DOHH2 (cell line): ENCODE results near the gene HSPB1.
"Not testable (repeated sequence)": the region's sequence is repeated elsewhere in the genome, so short reads cannot be mapped to it uniquely, and the experiment has no call there.

Experiments used
- H3F3A ChIP-seq: fragments of 200-600 bp; sonication (generic), shearing (Covaris generic); 2 replicates; pipeline ENCODE4 v1.6.0; 2016; ENCODE audit warnings: antibody characterized with exemption, mild to moderate bottlenecking; ENCODE audit not compliant: control insufficient read depth, insufficient read depth
- H3K27ac ChIP-seq: fragments of 200-600 bp; sonication (generic); 2 replicates; pipeline ENCODE4 v1.5.1; 2014; ENCODE audit warnings: low read depth, mild to moderate bottlenecking, low read length, moderate library complexity
- H3K27me3 ChIP-seq: fragments of 200-600 bp; sonication (generic); 2 replicates; pipeline ENCODE4 v1.6.1; 2014; ENCODE audit warnings: mild to moderate bottlenecking, low read length, mixed read lengths; ENCODE audit not compliant: control insufficient read depth
- H3K36me3 ChIP-seq: fragments of 200-600 bp; sonication (generic); 2 replicates; pipeline ENCODE4 v1.6.1; 2014; ENCODE audit warnings: mild to moderate bottlenecking, low read length, moderate library complexity, mixed read lengths; ENCODE audit not compliant: control insufficient read depth
- H3K4me1 ChIP-seq: fragments of 200-600 bp; sonication (generic); 2 replicates; pipeline ENCODE4 v1.6.1; 2014; ENCODE audit warnings: mild to moderate bottlenecking, low read length, mixed read lengths; ENCODE audit not compliant: control insufficient read depth
- H3K4me2 ChIP-seq: fragments of 200-600 bp; sonication (generic); 2 replicates; pipeline ENCODE4 v1.6.0; 2014; ENCODE audit warnings: mild to moderate bottlenecking, low read length, moderate library complexity
- H3K4me3 ChIP-seq: fragments of 200-600 bp; sonication (generic); 2 replicates; pipeline ENCODE4 v1.5.1; 2014; ENCODE audit warnings: mild to moderate bottlenecking, low read length, mixed read lengths
- H3K79me2 ChIP-seq: fragments of 200-600 bp; sonication (generic); 2 replicates; pipeline ENCODE4 v1.6.1; 2014; ENCODE audit warnings: mild to moderate bottlenecking, low read length, mixed read lengths; ENCODE audit not compliant: control insufficient read depth
- H3K9me2 ChIP-seq: fragments of 200-600 bp; sonication (generic); replicated peaks from 2 replicates; pipeline ENCODE4 v1.6.1; 2014; ENCODE audit warnings: mild to moderate bottlenecking, low read length, mixed read lengths; ENCODE audit not compliant: control insufficient read depth
- H3K9me3 ChIP-seq: fragments of 200-600 bp; sonication (generic); 2 replicates; pipeline ENCODE4 v1.6.1; 2014; ENCODE audit warnings: antibody characterized with exemption, low read length, mixed read lengths; ENCODE audit not compliant: control insufficient read depth, insufficient read depth
- H4K20me1 ChIP-seq: fragments of 200-600 bp; sonication (generic); 2 replicates; pipeline ENCODE4 v1.6.0; 2014; ENCODE audit warnings: low read depth, mild to moderate bottlenecking, antibody characterized with exemption, low read length, moderate library complexity; ENCODE audit not compliant: control insufficient read depth, insufficient read depth
- EZH2phosphoT487 ChIP-seq: fragments of 200-600 bp; sonication (generic); IDR thresholded peaks from 2 replicates; pipeline ENCODE4 v1.6.1; 2017; ENCODE audit warnings: borderline replicate concordance, mild to moderate bottlenecking, antibody characterized with exemption, low read length, moderate library complexity, mixed read lengths
- TF ChIP-seq, protein P1 (sequence below): fragments of 200-600 bp; sonication (generic); IDR thresholded peaks from one replicate; pipeline ENCODE4 v1.5.1; 2014; ENCODE audit warnings: antibody characterized with exemption, mild to moderate bottlenecking, low read depth, low read length; ENCODE audit not compliant: poor library complexity, severe bottlenecking

Gene HSPB1

GRCh38 chr7:76283254-76284159 lies 19.0 kb upstream of the HSPB1 start:
- TF ChIP-seq EZH2phosphoT487, result no peak
- TF ChIP-seq, protein P1, sequence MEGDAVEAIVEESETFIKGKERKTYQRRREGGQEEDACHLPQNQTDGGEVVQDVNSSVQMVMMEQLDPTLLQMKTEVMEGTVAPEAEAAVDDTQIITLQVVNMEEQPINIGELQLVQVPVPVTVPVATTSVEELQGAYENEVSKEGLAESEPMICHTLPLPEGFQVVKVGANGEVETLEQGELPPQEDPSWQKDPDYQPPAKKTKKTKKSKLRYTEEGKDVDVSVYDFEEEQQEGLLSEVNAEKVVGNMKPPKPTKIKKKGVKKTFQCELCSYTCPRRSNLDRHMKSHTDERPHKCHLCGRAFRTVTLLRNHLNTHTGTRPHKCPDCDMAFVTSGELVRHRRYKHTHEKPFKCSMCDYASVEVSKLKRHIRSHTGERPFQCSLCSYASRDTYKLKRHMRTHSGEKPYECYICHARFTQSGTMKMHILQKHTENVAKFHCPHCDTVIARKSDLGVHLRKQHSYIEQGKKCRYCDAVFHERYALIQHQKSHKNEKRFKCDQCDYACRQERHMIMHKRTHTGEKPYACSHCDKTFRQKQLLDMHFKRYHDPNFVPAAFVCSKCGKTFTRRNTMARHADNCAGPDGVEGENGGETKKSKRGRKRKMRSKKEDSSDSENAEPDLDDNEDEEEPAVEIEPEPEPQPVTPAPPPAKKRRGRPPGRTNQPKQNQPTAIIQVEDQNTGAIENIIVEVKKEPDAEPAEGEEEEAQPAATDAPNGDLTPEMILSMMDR, result no peak
- no peak overlapping the region for H3K4me2 ChIP-seq
- no peaks in the 10 kb centered on the region; the same call in 1 of the 2 replicates for H3F3A ChIP-seq
- H3K9me3 ChIP-seq, result no peaks in the 10 kb centered on the region
- H3K4me3 ChIP-seq, result no peak overlapping the region
- H3K79me2 ChIP-seq, result no peaks in the 10 kb centered on the region
- H3K27ac ChIP-seq, result no peak overlapping the region
- H3K36me3 ChIP-seq, result no peaks in the 10 kb centered on the region
- H4K20me1 ChIP-seq, result no peaks in the 10 kb centered on the region
- H3K27me3 ChIP-seq, result peaks cover 21% of the 10 kb centered on the region
- no peaks in the 10 kb centered on the region for H3K4me1 ChIP-seq
- H3K9me2 ChIP-seq, result no peaks in the 10 kb centered on the region

DNA sequence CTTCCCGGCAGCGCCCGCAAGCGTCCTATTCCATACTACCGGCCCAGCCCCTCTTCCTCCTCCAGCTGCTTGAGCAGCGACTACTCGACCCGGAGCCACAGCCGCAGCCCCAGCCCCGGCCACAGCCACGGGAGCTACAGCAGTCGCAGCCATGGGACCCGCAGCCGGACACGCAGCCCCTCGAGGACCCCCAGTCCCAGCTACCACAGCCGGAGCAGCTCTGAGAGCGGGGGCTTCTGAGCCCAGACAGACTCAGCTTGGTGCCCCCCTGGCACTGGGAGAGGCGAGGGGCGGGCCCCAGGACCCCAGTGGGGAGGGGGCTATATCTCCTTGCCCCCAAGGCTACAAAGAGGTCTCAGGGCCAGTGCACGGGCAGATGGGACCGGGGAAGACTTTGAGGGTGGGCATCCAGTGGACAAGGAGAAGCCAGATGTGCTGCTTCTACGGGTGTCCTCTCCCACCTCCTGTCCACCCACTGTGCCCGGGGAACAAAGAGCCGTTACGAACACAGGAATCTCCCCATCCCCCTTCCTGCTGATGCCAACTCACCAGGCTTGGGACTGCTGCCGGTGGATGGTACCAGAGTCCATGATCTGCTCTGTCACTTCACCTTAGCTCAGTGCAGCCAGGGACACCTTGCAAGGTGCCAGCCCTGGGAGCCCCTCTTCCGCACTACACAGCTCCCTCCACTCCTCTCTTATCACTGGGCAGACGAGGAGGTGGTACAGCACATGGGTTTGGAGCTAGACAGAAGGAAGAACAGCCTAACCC lies 16.7 kb upstream of the HSPB1 start:
- Histone ChIP-seq H3K4me1 (no peaks in the 10 kb centered on the region), H3K4me3 (no peak overlapping the region), H3K27me3 (peaks cover 19% of the 10 kb centered on the region), H3K79me2 (no peaks in the 10 kb centered on the region), H3K36me3 (no peaks in the 10 kb centered on the region), H3K27ac (no peak overlapping the region), H3F3A (no peaks in the 10 kb centered on the region; the same call in 1 of the 2 replicates), H3K9me2 (no peaks in the 10 kb centered on the region), H4K20me1 (no peaks in the 10 kb centered on the region), H3K4me2 (no peak overlapping the region), H3K9me3 (no peaks in the 10 kb centered on the region)
- TF ChIP-seq, protein P1, result no peak
- no peak for TF ChIP-seq EZH2phosphoT487

- no peak overlapping the region for H3K4me2 ChIP-seq
- H3K27me3 ChIP-seq, result peaks cover 16% of the 10 kb centered on the region
- H3K4me3 ChIP-seq, result no peak overlapping the region
- no peaks in the 10 kb centered on the region for H3K9me3 ChIP-seq
- no peaks in the 10 kb centered on the region for H3K36me3 ChIP-seq
- H4K20me1 ChIP-seq, result no peaks in the 10 kb centered on the region
- peaks cover 6% of the 10 kb centered on the region for H3K4me1 ChIP-seq
- H3K79me2 ChIP-seq, result no peaks in the 10 kb centered on the region
- H3K27ac ChIP-seq, result no peak overlapping the region
- H3F3A ChIP-seq, result no peaks in the 10 kb centered on the region
- TF ChIP-seq, protein P1, result no peak
- TF ChIP-seq EZH2phosphoT487, result no peak
- no peaks in the 10 kb centered on the region for H3K9me2 ChIP-seq
Measured at GRCh38 chr7:76286842-76287403, 15.6 kb upstream of the HSPB1 start.

DNA sequence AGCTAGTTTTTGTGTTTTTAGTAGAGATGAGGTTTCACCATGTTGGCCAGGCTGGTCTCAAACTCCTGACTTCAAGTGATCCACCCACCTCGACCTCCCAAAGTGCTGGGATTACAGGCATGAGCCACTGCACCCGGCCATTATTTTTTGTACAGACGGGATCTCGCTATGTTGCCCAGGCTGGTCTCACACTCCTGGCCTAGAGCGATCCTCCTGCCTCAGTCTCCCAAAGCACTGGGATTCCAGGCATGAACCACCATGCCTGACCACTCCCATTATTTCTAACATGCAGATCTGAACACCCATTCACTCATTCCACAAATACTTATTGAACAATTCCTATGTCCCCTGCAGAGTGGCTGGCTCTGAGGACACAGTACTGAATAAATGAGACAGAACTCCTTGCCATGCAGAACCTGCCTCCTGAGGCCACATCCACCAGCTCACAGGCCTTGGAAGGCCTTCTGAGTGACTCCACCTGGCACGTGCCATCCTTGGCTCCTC lies 11.6 kb upstream of the HSPB1 start:
- not testable (repeated sequence) for H3K4me2 ChIP-seq

More for the DNA sequence above, 11.6 kb upstream of the HSPB1 start:
- not testable (repeated sequence) for H3F3A ChIP-seq, H3K36me3 ChIP-seq, H3K9me2 ChIP-seq, H4K20me1 ChIP-seq, H3K27ac ChIP-seq, H3K9me3 ChIP-seq, H3K4me3 ChIP-seq, H3K79me2 ChIP-seq
- peaks cover 18% of the 10 kb centered on the region for H3K4me1 ChIP-seq
- peaks cover 23% of the 10 kb centered on the region for H3K27me3 ChIP-seq
